K562 (cell line): ENCODE data around the gene TBC1D10A.

Experiments
- CREB3 ChIP-seq: fragments of 450-650 bp; conservative IDR thresholded peaks from 2 replicates; pipeline ENCODE4 v1.6.1; 2016; ENCODE audit warnings: missing genetic modification characterization, low read depth, mild to moderate bottlenecking, missing compliant biosample characterization, moderate library complexity
- CTCF ChIP-seq, 3 experiments: IDR thresholded peaks in 2 of 3; conservative IDR thresholded peaks in 1 of 3; 2 replicates each; pipeline ENCODE4 v1.5.1; 2011 to 2012; ENCODE audit warnings: low read length in 3 of 3, mild to moderate bottlenecking in 3 of 3, control low read depth in 2 of 3, improper control_type of control experiment in 1 of 3, inconsistent platforms in 1 of 3, low read depth in 1 of 3, mixed read lengths in 1 of 3, moderate library complexity in 1 of 3; ENCODE audit not compliant: insufficient read depth in 2 of 3
- HINFP ChIP-seq: fragments of 450-650 bp; conservative IDR thresholded peaks from 2 replicates; pipeline ENCODE4 v1.6.1; 2016; ENCODE audit warnings: missing genetic modification characterization, low read depth, mild to moderate bottlenecking, control low read depth, missing compliant biosample characterization
- MTA2 ChIP-seq: fragments of 450-650 bp; IDR thresholded peaks from 2 replicates; pipeline ENCODE4 v1.6.1; 2016; ENCODE audit warnings: low read depth
- NUFIP1 ChIP-seq: fragments of 450-650 bp; IDR thresholded peaks from 2 replicates; pipeline ENCODE4 v1.6.1; 2018; ENCODE audit not compliant: partially characterized antibody
- RBM14 ChIP-seq: fragments of 200-400 bp; formaldehyde crosslinking; IDR thresholded peaks from 2 replicates; pipeline ENCODE4 v1.6.1; 2018; ENCODE audit warnings: low read depth, mild to moderate bottlenecking, low read length, moderate library complexity, borderline replicate concordance; ENCODE audit not compliant: insufficient read depth
- STAG1 ChIP-seq: sonication (generic); formaldehyde crosslinking; IDR thresholded peaks from 2 replicates; pipeline ENCODE4 v1.5.0; 2020; ENCODE audit warnings: missing genetic modification reagents, borderline replicate concordance
- TAF1 ChIP-seq: IDR thresholded peaks from 2 replicates; pipeline ENCODE4 v1.6.1; 2011; ENCODE audit warnings: mild to moderate bottlenecking, low read length, moderate library complexity; ENCODE audit not compliant: insufficient read depth, control insufficient read depth, severe bottlenecking; ENCODE audit errors: extremely low read depth
- ZBTB33 ChIP-seq: sonication (generic); formaldehyde crosslinking; IDR thresholded peaks from 2 replicates; pipeline ENCODE4 v1.8.1; 2023; ENCODE audit warnings: mild to moderate bottlenecking, missing genetic modification reagents

- TF ChIP-seq STAG1: no peak
- no peak for TF ChIP-seq HINFP (tag)
- no peak for TF ChIP-seq ZBTB33 (CRISPR knock-in tag)
- no peak for TF ChIP-seq CTCF (IDR thresholded peaks at IDR 0.05 in 2 of 3, conservative IDR thresholded peaks at IDR 0.05 in 1 of 3; ENCODE audit: insufficient read depth in 2 of 3, low read depth in 1 of 3, low read length in 3 of 3)
- no peak for TF ChIP-seq CREB3 (tag)
- TF ChIP-seq TAF1: no peak
- TF ChIP-seq MTA2: no peak
- no peak for TF ChIP-seq RBM14
- TF ChIP-seq NUFIP1: no peak
Measured at GRCh38 chr22:30275625-30276024, 51.1 kb downstream of the TBC1D10A start.
